PFSK-1 (cell line): ENCODE measurements around the gene IL1RL1.

Source experiments
- FOXP2 ChIP-seq: optimal IDR thresholded peaks from 2 replicates; pipeline ENCODE3; 2011; ENCODE audit warnings: borderline replicate concordance, control low read depth, inconsistent platforms; ENCODE audit not compliant: insufficient read depth; ENCODE audit errors: extremely low read length, extremely low read depth
- POLR2AphosphoS5 ChIP-seq: IDR thresholded peaks from 2 replicates; pipeline ENCODE4 v1.6.1; 2012; ENCODE audit warnings: low read depth, mild to moderate bottlenecking, control low read depth, low read length, moderate library complexity
- SIN3A ChIP-seq: IDR thresholded peaks from 2 replicates; pipeline ENCODE4 v1.6.1; 2012; ENCODE audit warnings: mild to moderate bottlenecking, low read length, moderate library complexity, borderline replicate concordance; ENCODE audit not compliant: insufficient read depth
- TAF1 ChIP-seq: IDR thresholded peaks from 2 replicates; pipeline ENCODE4 v1.6.1; 2012; ENCODE audit warnings: low read length, control low read depth, borderline replicate concordance; ENCODE audit not compliant: insufficient read depth
- TF ChIP-seq, protein P1 (sequence below), 2 experiments: IDR thresholded peaks; 2 replicates each; pipeline versions ENCODE4 v1.6.1 to v1.8.0; 2011 to 2012; ENCODE audit warnings: low read depth in 2 of 2, low read length in 2 of 2, control low read depth in 1 of 2, inconsistent platforms in 1 of 2, mild to moderate bottlenecking in 1 of 2, moderate library complexity in 1 of 2; ENCODE audit not compliant: insufficient read depth in 1 of 2

The IL1RL1 gene

DNA sequence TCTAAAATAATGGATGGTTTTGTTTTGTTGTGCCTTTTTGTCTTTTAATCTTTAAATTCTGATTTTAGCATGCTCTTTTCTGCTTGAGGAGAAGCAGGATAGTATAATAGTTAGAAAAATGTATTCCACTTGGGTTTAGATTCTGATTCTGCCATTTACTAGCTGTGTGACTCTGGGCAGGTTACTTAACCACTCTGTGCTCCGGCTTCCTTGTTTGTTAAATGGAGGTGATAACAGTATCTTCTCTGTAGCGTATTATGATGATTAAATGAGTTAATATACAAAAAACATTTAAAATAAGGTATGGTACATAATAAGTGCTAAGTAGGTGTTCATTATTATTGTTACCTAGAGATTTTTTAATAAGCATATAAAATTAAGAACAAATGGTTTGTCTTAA lies 84.6 kb downstream of the IL1RL1 start:
- TF ChIP-seq FOXP2, result no peak
- TF ChIP-seq, protein P1, sequence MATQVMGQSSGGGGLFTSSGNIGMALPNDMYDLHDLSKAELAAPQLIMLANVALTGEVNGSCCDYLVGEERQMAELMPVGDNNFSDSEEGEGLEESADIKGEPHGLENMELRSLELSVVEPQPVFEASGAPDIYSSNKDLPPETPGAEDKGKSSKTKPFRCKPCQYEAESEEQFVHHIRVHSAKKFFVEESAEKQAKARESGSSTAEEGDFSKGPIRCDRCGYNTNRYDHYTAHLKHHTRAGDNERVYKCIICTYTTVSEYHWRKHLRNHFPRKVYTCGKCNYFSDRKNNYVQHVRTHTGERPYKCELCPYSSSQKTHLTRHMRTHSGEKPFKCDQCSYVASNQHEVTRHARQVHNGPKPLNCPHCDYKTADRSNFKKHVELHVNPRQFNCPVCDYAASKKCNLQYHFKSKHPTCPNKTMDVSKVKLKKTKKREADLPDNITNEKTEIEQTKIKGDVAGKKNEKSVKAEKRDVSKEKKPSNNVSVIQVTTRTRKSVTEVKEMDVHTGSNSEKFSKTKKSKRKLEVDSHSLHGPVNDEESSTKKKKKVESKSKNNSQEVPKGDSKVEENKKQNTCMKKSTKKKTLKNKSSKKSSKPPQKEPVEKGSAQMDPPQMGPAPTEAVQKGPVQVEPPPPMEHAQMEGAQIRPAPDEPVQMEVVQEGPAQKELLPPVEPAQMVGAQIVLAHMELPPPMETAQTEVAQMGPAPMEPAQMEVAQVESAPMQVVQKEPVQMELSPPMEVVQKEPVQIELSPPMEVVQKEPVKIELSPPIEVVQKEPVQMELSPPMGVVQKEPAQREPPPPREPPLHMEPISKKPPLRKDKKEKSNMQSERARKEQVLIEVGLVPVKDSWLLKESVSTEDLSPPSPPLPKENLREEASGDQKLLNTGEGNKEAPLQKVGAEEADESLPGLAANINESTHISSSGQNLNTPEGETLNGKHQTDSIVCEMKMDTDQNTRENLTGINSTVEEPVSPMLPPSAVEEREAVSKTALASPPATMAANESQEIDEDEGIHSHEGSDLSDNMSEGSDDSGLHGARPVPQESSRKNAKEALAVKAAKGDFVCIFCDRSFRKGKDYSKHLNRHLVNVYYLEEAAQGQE (IDR thresholded peaks at IDR 0.05; ENCODE audit: insufficient read depth in 1 of 2, low read depth in 2 of 2, low read length in 2 of 2), result no peak
- TF ChIP-seq POLR2AphosphoS5, result no peak
- TF ChIP-seq SIN3A, result no peak
- no peak for TF ChIP-seq TAF1

DNA sequence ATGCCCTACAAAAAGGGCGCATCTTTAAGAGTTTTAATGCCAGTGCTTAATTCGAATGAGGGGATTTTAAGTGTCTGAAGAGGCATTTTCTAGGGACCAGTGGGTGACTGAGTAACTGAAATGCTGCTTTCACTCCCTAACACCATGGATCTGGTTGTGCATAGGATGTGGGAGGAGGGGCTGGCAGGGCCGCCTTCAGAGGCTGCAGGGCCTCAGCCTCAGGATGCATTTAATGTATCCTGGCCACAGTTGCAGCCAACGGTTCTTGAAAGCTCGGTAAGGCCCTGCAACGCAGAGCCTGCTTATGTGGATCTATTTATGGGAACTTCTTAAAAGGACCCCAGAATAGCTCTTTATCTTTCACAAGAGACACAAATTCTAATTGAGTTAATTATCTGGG lies 85.8 kb downstream of the IL1RL1 start:
- TF ChIP-seq TAF1 (no peak), SIN3A (no peak), FOXP2 (no peak), POLR2AphosphoS5 (no peak)
- TF ChIP-seq, protein P1 (IDR thresholded peaks at IDR 0.05; ENCODE audit: insufficient read depth in 1 of 2, low read depth in 2 of 2, low read length in 2 of 2), result no peak

DNA sequence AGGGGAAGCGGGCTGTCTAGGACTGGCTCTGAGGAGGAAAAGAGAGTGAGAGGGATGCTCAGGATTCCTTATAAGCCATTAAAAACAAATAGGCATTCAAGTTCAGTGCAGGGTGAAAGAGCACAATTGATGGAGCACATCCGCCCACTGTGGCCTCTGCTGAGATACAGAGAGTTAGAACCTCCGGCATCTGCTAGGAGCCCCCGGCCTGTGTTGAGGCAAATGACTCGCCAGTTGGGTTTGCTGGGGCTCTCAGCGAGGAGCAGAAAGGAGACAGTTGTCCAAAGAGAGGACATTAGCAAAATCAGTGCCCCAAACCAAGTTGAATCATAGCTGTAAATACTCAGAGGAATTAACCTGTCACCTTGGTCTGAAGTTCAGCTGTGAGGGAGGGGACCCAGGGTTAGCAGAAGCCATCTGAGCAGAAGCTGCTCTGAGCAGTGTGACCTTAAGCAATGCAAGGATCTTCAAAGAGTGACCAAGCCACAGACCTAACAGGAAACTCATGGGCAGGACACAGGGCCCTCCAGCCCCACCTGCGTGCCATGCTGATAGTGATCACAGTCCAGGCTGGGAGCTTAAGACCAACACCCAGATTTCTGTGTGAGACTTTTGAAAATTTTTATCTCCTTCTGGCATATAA lies 88.3 kb downstream of the IL1RL1 start:
- TF ChIP-seq TAF1 (no peak), POLR2AphosphoS5 (no peak), SIN3A (no peak), FOXP2 (no peak)
- TF ChIP-seq, protein P1 (IDR thresholded peaks at IDR 0.05; ENCODE audit: insufficient read depth in 1 of 2, low read depth in 2 of 2, low read length in 2 of 2), result no peak

DNA sequence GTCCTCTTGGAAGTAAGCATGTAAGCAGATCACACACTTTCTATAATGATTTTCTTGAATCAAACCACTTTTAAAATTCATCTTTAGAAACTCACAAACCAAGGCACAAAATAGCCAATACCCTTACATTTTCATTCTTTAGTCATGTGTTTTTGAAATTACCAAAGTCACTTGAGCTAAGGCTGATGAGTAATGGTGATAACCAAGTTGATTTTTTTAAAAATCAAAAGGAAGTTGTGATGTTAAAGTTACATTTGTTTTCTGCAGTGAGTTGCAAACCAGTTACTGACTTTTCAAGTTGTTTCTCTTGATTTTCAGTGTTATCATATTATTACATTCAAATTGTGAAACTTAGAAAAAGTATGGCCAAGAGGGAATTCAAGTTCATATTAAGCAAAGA lies 90.1 kb downstream of the IL1RL1 start:
- TF ChIP-seq, protein P1 (IDR thresholded peaks at IDR 0.05; ENCODE audit: insufficient read depth in 1 of 2, low read depth in 2 of 2, low read length in 2 of 2), result no peak
- TF ChIP-seq TAF1 (no peak), POLR2AphosphoS5 (no peak), SIN3A (no peak), FOXP2 (no peak)
